Erythroblast (primary cell): ENCODE data around the gene ADAM12.

Experiments
- GATA1 ChIP-seq: IDR thresholded peaks from 2 replicates; pipeline ENCODE4 v1.6.1; 2011; ENCODE audit warnings: low read depth, mild to moderate bottlenecking, control low read depth, low read length, moderate library complexity
- POLR2A ChIP-seq: IDR thresholded peaks from 2 replicates; pipeline ENCODE4 v1.6.1; 2011; ENCODE audit warnings: mild to moderate bottlenecking, low read length

- TF ChIP-seq POLR2A (no peak), GATA1 (no peak)
Observed at GRCh38 chr10:126135177-126135576, 253.1 kb downstream of the ADAM12 start.
